WERI-Rb-1 (cell line): ENCODE results near the gene CCNL2.
"Not testable (repeated sequence)": the region's sequence is repeated elsewhere in the genome, so short reads cannot be mapped to it uniquely, and the experiment has no call there.

Experiments used
- DNase-seq: peaks from one replicate; pipeline ENCODE4 v3.0.0-alpha.2; 2020
- H3K27ac ChIP-seq: fragments of 250-450 bp; sonication (Bioruptor Pico); 2 replicates; pipeline ENCODE4 v1.5.1; 2020; ENCODE audit warnings: mild to moderate bottlenecking, moderate library complexity
- H3K27me3 ChIP-seq: fragments of 250-450 bp; sonication (Bioruptor Pico); 2 replicates; pipeline ENCODE4 v1.5.1; 2021; ENCODE audit warnings: mild to moderate bottlenecking, low read depth, moderate library complexity; ENCODE audit not compliant: insufficient read depth, severe bottlenecking
- H3K36me3 ChIP-seq: fragments of 250-450 bp; sonication (Bioruptor Pico); 2 replicates; pipeline ENCODE4 v1.5.1; 2020; ENCODE audit warnings: mild to moderate bottlenecking, moderate library complexity
- H3K4me3 ChIP-seq: 2 replicates; pipeline ENCODE4 v1.5.1; 2011; ENCODE audit warnings: low read depth, mild to moderate bottlenecking, control low read depth, low read length
- H3K9me3 ChIP-seq: fragments of 250-450 bp; sonication (Bioruptor Pico); 2 replicates; pipeline ENCODE4 v1.5.1; 2021; ENCODE audit warnings: mild to moderate bottlenecking, moderate library complexity; ENCODE audit not compliant: severe bottlenecking
- TF ChIP-seq, protein P1 (sequence below): IDR thresholded peaks from 2 replicates; pipeline ENCODE4 v1.5.1; 2011; ENCODE audit warnings: low read depth, mild to moderate bottlenecking, control low read depth, inconsistent platforms, low read length

The CCNL2 gene

DNA sequence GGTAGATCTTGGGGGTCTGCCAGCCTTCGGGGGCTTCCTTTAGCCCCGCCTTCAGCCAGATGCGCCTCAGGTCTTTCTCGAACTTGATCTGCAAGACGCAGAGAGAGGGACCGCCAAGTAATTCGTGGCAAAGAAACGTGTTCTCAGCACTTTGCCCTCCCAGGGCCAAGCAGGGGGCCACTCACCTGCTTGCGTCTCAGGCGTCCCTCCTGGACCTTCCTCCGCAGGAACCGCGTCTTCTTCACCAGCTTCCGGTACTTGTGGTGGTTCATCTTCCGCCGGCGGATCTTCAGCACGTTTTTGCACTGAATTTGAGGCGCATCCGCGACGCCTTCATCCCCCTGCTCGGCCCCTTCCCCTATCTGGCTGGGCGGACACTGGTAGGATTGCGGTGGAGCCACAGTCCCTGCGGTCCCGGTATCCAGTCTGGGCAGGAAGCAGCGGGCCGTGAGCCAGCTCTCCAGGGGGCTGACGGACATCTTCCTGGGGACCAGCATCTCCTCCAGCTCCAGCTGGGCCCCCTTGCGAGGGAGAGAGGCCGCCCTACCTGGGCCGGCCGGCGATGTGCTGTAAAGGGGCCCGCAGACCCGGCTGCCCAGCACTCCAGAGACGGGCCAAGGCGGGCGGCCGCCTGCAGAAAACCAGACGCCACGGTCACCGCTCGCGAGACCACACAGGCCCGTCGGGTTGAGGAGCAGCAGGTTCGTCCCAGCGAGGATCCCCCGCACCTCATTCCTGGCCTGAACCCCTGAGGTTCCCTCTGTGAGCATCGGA, 25.1 kb downstream of the CCNL2 start:
- Histone ChIP-seq H3K9me3 (no peaks in the 10 kb centered on the region), H3K4me3 (peak overlapping the region; percentile 93), H3K27ac (peak overlapping the region; percentile 92), H3K27me3 (no peaks in the 10 kb centered on the region), H3K36me3 (peaks cover 39% of the 10 kb centered on the region)
- TF ChIP-seq, protein P1, sequence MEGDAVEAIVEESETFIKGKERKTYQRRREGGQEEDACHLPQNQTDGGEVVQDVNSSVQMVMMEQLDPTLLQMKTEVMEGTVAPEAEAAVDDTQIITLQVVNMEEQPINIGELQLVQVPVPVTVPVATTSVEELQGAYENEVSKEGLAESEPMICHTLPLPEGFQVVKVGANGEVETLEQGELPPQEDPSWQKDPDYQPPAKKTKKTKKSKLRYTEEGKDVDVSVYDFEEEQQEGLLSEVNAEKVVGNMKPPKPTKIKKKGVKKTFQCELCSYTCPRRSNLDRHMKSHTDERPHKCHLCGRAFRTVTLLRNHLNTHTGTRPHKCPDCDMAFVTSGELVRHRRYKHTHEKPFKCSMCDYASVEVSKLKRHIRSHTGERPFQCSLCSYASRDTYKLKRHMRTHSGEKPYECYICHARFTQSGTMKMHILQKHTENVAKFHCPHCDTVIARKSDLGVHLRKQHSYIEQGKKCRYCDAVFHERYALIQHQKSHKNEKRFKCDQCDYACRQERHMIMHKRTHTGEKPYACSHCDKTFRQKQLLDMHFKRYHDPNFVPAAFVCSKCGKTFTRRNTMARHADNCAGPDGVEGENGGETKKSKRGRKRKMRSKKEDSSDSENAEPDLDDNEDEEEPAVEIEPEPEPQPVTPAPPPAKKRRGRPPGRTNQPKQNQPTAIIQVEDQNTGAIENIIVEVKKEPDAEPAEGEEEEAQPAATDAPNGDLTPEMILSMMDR = no peak
- DNase-seq = no peak

GRCh38 chr1:1373051-1373814, 25.9 kb downstream of the CCNL2 start:
- Histone ChIP-seq H3K36me3 (peaks cover 39% of the 10 kb centered on the region), H3K27me3 (no peaks in the 10 kb centered on the region), H3K27ac (no peak overlapping the region), H3K4me3 (no peak overlapping the region), H3K9me3 (no peaks in the 10 kb centered on the region)
- no peak for DNase-seq
- TF ChIP-seq, protein P1 = no peak

GRCh38 chr1:1371746-1372711, 27.1 kb downstream of the CCNL2 start:
- H3K27me3 ChIP-seq = no peaks in the 10 kb centered on the region
- peak; percentile 83 for DNase-seq
- TF ChIP-seq, protein P1 = peak; percentile 91
- H3K27ac ChIP-seq = peak overlapping the region; percentile 48
- H3K4me3 ChIP-seq = no peak overlapping the region
- peaks cover 4% of the 10 kb centered on the region for H3K9me3 ChIP-seq
- H3K36me3 ChIP-seq = peaks cover 39% of the 10 kb centered on the region

GRCh38 chr1:1371364-1371745, 27.8 kb downstream of the CCNL2 start:
- TF ChIP-seq, protein P1 = no peak
- Histone ChIP-seq H3K27ac (peak overlapping the region; percentile 48), H3K36me3 (peaks cover 34% of the 10 kb centered on the region), H3K4me3 (no peak overlapping the region), H3K27me3 (no peaks in the 10 kb centered on the region), H3K9me3 (peaks cover 8% of the 10 kb centered on the region)
- no peak for DNase-seq

GRCh38 chr1:1370771-1371300, 28.3 kb downstream of the CCNL2 start:
- Histone ChIP-seq H3K27ac (no peak overlapping the region), H3K27me3 (no peaks in the 10 kb centered on the region), H3K4me3 (no peak overlapping the region), H3K36me3 (peaks cover 29% of the 10 kb centered on the region), H3K9me3 (peaks cover 13% of the 10 kb centered on the region)
- TF ChIP-seq, protein P1 = no peak
- no peak for DNase-seq

DNA sequence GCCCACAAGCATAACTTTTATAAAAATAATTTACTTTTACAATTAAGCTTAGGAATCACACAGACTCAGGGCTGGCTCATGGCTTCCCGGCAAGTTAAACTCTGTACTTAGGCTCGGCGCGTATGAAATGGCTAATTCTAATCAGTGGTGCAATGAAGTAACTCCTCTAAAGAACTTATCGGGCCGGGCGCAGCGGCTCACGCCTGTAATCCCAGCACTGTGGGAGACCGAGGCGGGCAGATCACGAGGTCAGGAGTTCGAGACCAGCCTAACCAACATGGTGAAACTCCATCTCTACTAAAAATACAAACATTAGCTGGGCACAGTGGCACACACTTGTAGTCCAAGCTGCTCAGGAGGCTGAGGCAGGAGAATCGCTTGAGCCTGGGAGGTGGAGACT, 29.0 kb downstream of the CCNL2 start:
- H3K36me3 ChIP-seq = peaks cover 29% of the 10 kb centered on the region
- DNase-seq, H3K4me3 ChIP-seq, H3K27ac ChIP-seq, H3K27me3 ChIP-seq: not testable (repeated sequence)
- peaks cover 15% of the 10 kb centered on the region for H3K9me3 ChIP-seq
